Measurements from ENCODE around the gene SMPD3. TPM values are rescaled to one million over a fixed set of nuclear protein-coding genes. Genes with fewer than 3 reads are reported as not detected.

SMPD3 gene
- total and polyA plus RNA-seq, 2 of the 8 experiments (the other 6 are each of a cell fraction or from before 2014, with no cell fraction given), result 0.39 to 1.3 TPM

- peaks cover 4 to 19% (median 14%) of the 10 kb centered on the region in 4 experiments; a peak in 5 of 8 replicates for H3K36me3 ChIP-seq (ENCODE audit: control insufficient read depth in 2 of 4, insufficient read depth in 4 of 4, low read length in 3 of 4)
- H3K4ac ChIP-seq (replicated peaks; ENCODE audit: insufficient read length, low read depth, low read length), result no peak overlapping the region
- H4K8ac ChIP-seq (ENCODE audit: extremely low read depth, insufficient read depth, low read length), result no peak overlapping the region
- no peak for TF ChIP-seq EGR1 (IDR thresholded peaks at IDR 0.05; ENCODE audit: borderline replicate concordance, low read depth, low read length)
- TF ChIP-seq EP300 (IDR thresholded peaks at IDR 0.05; ENCODE audit: borderline replicate concordance in 1 of 2, low read depth in 2 of 2, low read length in 2 of 2), result no peak
- no peak for TF ChIP-seq TEAD4 (IDR thresholded peaks at IDR 0.05; ENCODE audit: low read depth, low read length)
- no peaks in the 10 kb centered on the region for H3K27me3 ChIP-seq (replicated peaks in 1 of 4; ENCODE audit: control insufficient read depth in 3 of 4, extremely low read depth in 1 of 4, insufficient read depth in 3 of 4, low read length in 3 of 4)
- no peak overlapping the region for H2BK20ac ChIP-seq (ENCODE audit: low read length)
- H3K27ac ChIP-seq (ENCODE audit: low read depth, low read length), result no peak overlapping the region
- H2AFZ ChIP-seq (ENCODE audit: low read length), result no peak overlapping the region
- no peak overlapping the region for H3K4me3 ChIP-seq (ENCODE audit: extremely low read depth in 1 of 4, insufficient read depth in 2 of 4, low read depth in 3 of 4, low read length in 4 of 4)
- CTCF ChIA-PET (ENCODE audit: partially characterized antibody), result interaction anchor here (0.9 to 11.5 kb wide), 10 partner anchors 7 to 149 kb away, joined by 3 to 153 read pairs (median 5); partner anchors contain the start of gene SMPD3
- no peak overlapping the region for H2BK120ac ChIP-seq (replicated peaks; ENCODE audit: low read depth, low read length)
- no peak overlapping the region for H2BK12ac ChIP-seq (ENCODE audit: low read depth, low read length)
- H2AK5ac ChIP-seq (ENCODE audit: low read depth, low read length), result no peak overlapping the region
- H2BK5ac ChIP-seq (ENCODE audit: low read depth, low read length), result no peak overlapping the region
- 93% methylated on average over 18 of the region's 18 CpGs; no CpG with 5 or more reads in 1 of the 2 experiments for WGBS, 2 experiments (ENCODE audit: extremely low coverage in 1 of 2, insufficient coverage in 1 of 2, insufficient read length in 1 of 2, insufficient replicate concordance in 2 of 2, low coverage in 1 of 2, low lambda C conversion rate in 2 of 2, missing lambda C conversion rate in 1 of 2)
- no peak overlapping the region for H3K4me2 ChIP-seq (ENCODE audit: insufficient read depth in 1 of 2, low read depth in 2 of 2, low read length in 2 of 2)
- H4K5ac ChIP-seq (ENCODE audit: insufficient read length, low read depth, low read length), result no peak overlapping the region
- peaks cover 0 to 3% of the 10 kb centered on the region in 2 experiments for H4K20me1 ChIP-seq (replicated peaks in 1 of 2; ENCODE audit: control insufficient read depth in 1 of 2, insufficient read depth in 2 of 2, low read length in 2 of 2)
- no peak overlapping the region for H2BK15ac ChIP-seq (ENCODE audit: low read length)
- POLR2A ChIA-PET (ENCODE audit: partially characterized antibody), result interaction anchor here (1.1 to 1.8 kb wide), 9 partner anchors 10 to 97 kb away, joined by 3 to 7 read pairs (median 4); partner anchors contain the start of genes PRMT7, SLC7A6 and SLC7A6OS
- H3K9me3 ChIP-seq (ENCODE audit: insufficient read depth in 2 of 2, low read depth in 1 of 2, low read length in 1 of 2), result no peaks in the 10 kb centered on the region
- H4K91ac ChIP-seq (replicated peaks; ENCODE audit: insufficient read length, low read length), result no peak overlapping the region
- H3K14ac ChIP-seq (ENCODE audit: insufficient read length), result no peak overlapping the region
- H3K23me2 ChIP-seq (ENCODE audit: low read depth, low read length), result no peaks in the 10 kb centered on the region
- FAIRE-seq, result no peak
- no peak overlapping the region for H3K23ac ChIP-seq (ENCODE audit: insufficient read length)
- no peaks in the 10 kb centered on the region for H3K79me2 ChIP-seq (ENCODE audit: control insufficient read depth in 1 of 2, insufficient read depth in 2 of 2, low read length in 2 of 2)
- H3K4me1 ChIP-seq (replicated peaks in 1 of 4; ENCODE audit: control insufficient read depth in 3 of 4, insufficient read depth in 4 of 4, low read length in 3 of 4), result peaks cover 0 to 3% (median 3%) of the 10 kb centered on the region in 4 experiments; a peak in 2 of 7 replicates
- no peaks in the 10 kb centered on the region for H3K79me1 ChIP-seq (ENCODE audit: low read depth, low read length)
- no peak overlapping the region for H3K56ac ChIP-seq (replicated peaks; ENCODE audit: insufficient read length, low read depth, low read length)
- H3K9ac ChIP-seq (replicated peaks in 1 of 4; ENCODE audit: extremely low read depth in 1 of 4, low read depth in 3 of 4, low read length in 3 of 4), result no peak overlapping the region
- no peak overlapping the region for H3K18ac ChIP-seq (ENCODE audit: extremely low read depth, low read length)
- no peak for DNase-seq (ENCODE audit: low read depth in 1 of 2, low spot score in 2 of 2)
These were observed 87.8 kb downstream of the SMPD3 start for GRCh38 chr16:68360547-68360946.
